C4-2B (cell line): Measurements from ENCODE around the gene ESRRB.

ENCODE experiments used
- H3K27ac ChIP-seq: fragments of 450-650 bp; 2 replicates; pipeline ENCODE4 v1.5.1; 2017
- ZFX ChIP-seq: fragments of 450-650 bp; IDR thresholded peaks from 2 replicates; pipeline ENCODE4 v1.6.1; 2017
- TF ChIP-seq, protein P1 (sequence below): fragments of 450-650 bp; conservative IDR thresholded peaks from 2 replicates; pipeline ENCODE4 v1.5.1; 2017; ENCODE audit warnings: mild to moderate bottlenecking

Gene ESRRB

DNA sequence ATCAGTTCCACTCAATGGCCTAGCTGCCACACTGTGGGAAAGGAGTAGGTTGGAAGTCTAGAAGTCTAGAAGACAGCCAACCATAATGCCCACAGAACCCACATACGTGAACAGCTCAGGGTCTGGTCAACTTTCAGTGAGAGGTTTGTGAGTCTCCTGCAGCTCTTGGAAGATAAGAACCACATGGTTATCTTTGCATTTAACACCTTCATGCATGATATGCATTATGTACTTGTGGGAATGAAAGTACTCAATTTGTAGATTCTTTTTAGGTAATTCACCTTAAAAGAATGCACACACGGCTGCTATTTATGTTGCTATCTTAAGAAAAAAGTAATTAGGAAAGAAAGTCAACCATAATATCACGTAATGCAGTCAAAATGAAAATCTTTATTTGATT is 126.7 kb downstream of the ESRRB start:
- no peak for TF ChIP-seq ZFX
- TF ChIP-seq, protein P1, sequence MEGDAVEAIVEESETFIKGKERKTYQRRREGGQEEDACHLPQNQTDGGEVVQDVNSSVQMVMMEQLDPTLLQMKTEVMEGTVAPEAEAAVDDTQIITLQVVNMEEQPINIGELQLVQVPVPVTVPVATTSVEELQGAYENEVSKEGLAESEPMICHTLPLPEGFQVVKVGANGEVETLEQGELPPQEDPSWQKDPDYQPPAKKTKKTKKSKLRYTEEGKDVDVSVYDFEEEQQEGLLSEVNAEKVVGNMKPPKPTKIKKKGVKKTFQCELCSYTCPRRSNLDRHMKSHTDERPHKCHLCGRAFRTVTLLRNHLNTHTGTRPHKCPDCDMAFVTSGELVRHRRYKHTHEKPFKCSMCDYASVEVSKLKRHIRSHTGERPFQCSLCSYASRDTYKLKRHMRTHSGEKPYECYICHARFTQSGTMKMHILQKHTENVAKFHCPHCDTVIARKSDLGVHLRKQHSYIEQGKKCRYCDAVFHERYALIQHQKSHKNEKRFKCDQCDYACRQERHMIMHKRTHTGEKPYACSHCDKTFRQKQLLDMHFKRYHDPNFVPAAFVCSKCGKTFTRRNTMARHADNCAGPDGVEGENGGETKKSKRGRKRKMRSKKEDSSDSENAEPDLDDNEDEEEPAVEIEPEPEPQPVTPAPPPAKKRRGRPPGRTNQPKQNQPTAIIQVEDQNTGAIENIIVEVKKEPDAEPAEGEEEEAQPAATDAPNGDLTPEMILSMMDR, result no peak
- no peak overlapping the region for H3K27ac ChIP-seq

DNA sequence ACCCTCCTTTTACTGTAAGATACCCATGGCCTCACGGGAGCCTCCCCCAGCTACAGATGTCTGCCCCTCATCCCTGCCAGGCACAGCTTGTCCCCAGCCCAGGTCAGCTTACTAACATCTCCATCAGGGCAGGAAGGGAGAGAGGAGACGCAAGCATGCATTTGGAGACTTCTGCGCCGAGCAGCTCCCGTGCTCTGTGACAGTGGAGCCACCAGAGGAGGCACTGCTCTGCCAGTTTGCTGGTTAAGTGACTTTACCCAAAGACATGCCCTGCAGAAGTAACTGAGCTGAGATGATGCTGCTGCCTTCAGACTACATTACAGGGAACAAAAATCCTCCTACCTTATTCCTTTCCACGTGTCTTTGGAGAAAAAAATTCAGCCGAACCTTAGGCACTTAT is 133.4 kb downstream of the ESRRB start:
- no peak overlapping the region for H3K27ac ChIP-seq
- no peak for TF ChIP-seq ZFX
- TF ChIP-seq, protein P1, result no peak; the same call in 1 of the 2 replicates

DNA sequence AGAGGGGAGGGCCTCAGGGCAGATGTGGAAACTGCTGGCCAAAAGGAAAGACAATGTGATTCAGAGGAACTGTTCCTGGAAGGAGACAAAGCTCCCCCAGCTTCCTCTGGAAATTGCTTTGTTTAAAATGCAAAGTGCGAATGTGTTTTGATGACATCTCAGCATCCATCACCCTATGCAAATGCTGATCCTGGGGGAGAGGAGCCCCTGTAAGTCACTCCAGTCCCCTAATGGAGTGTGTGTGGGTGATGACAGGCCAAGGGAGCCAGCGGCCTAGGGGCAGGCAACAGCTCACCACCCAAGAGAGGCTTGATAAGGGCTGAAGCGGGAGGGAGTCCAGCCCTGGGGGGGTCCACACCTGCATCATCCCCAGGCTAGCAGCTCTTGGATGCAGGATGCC is 134.2 kb downstream of the ESRRB start:
- TF ChIP-seq, protein P1, result no peak
- no peak for TF ChIP-seq ZFX
- no peak overlapping the region for H3K27ac ChIP-seq

DNA sequence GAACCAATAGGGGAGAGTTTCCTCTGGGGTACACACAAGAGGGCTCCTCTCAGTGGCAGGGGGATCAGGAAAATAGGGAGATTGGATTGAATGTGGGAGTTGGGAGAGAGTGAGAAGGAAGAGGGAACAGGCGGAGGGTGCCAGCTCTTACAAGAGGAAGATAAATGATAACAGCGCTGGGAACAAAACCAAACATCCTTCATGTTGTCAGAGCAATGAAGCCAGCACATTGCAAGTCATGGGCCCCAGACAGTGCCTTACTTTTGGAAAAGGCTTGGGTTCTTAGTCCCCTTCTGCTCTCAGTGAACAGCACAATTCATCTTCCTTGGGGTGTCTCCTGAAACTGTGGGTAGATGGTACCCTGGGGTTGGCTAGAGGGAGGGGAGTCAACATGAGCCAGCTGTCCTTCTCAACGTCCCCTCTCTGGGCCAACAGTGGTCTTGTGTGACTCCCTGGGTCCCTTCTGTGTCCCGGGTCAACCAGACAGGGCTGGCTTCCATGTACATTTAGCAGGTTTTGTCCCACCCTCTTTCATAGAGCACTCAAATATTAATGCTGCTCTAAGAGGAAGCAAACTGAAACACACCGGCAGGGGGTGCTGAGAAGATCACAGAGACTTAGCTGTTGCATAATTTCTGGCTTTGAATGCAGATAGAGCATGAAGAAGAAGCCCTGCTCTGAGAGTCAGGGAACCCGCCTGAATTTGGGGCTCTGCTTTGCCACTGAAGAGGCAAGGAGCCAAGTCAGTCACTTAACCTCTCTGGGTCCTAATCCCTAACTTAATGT is 138.5 kb downstream of the ESRRB start:
- H3K27ac ChIP-seq, result no peak overlapping the region
- TF ChIP-seq, protein P1, result peak; percentile 61
- no peak for TF ChIP-seq ZFX

DNA sequence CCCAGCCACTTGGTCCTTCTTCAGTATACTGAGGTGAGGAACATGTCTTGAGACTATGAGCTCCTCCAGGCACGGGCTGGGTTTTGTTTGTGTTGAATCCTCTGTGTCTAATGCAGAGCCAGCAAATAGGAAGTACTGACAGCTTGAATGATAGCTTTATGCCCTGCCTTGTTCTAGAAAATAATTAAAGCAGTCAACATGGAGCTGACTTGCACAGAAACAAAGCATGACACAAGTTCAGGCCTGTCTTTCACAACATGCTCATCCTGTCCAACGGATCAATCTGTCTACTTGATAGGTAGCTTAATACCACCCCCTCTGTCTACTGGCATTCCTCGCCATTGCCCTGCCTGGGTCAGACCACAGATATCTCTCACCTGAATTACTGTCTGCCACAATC is 140.9 kb downstream of the ESRRB start:
- H3K27ac ChIP-seq, result no peak overlapping the region
- TF ChIP-seq, protein P1, result no peak
- TF ChIP-seq ZFX, result no peak

DNA sequence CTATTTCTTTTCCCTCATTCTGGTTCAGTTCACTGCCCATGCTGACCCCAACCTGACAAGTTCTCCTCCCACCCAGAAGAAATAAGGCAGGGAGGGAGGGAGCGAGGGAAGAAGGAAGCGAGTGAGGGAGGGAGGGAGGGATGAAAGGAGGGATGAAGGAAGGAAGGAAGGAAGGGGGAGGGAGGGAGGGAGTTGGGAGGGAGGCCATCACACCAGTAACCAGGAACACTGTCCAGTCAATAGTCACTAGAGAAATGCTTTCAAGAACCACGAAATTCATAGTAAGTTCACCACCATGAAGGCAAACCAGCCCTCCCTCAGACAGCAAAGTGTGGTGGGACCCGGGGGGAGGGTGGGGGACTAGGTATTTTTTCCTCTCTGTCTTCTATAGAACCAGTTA is 142.4 kb downstream of the ESRRB start:
- no peak for TF ChIP-seq ZFX
- TF ChIP-seq, protein P1, result no peak
- H3K27ac ChIP-seq, result no peak overlapping the region

DNA sequence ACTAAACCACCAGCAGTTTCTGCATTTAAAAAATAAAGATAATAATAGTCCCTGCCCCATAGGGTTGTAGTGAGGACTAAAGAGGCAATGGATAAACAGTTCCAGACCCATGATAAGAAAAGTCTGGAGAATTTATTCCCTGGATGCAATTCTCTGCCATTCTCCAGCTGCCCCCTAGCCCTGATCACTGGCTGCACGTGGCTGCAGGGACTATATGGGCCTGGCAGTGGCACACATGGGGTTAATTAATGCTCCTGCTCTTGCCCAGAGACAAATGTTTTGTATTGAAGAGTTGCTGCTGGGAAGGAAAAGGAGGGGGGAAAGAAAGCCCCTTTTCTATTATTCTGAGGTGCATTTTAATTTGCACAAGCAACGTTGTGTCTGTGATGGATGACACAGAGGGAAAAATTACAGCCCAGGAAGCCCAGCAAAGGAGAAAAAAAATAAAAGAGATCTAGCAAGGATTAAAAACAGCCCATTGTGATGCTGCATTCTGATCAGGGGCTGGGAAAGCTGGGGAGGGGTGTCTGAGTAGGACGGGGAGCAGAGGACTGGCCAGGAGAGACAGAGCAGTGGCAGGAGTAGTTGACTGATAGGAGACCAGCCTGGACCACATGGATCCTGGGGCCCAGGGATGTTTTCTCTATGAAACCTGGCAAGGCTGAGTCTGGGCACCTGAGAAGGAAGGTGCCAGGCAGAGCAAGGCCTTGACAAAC is 149.3 kb downstream of the ESRRB start:
- no peak overlapping the region for H3K27ac ChIP-seq
- no peak for TF ChIP-seq ZFX
- TF ChIP-seq, protein P1, result no peak
